Colonic mucosa (tissue), 4 donors: Measurements from ENCODE around the gene ATF7. TPM values are rescaled to one million over a fixed set of nuclear protein-coding genes. Genes with fewer than 3 reads are reported as not detected.
A peak's percentile ranks its signal among the peaks of the same experiment; 100 is the strongest.

ENCODE experiments used
- DNase-seq: peaks from one replicate; pipeline ENCODE4 v3.0.0-alpha.2; 2020
- H3K27ac ChIP-seq: fragments of 200-600 bp; one replicate; pipeline ENCODE4 v1.8.0; 2021
- H3K27me3 ChIP-seq: fragments of 200-600 bp; one replicate; pipeline ENCODE4 v1.8.0; 2021
- H3K36me3 ChIP-seq: fragments of 200-600 bp; one replicate; pipeline ENCODE4 v1.8.0; 2021
- H3K4me1 ChIP-seq: fragments of 200-600 bp; one replicate; pipeline ENCODE4 v1.8.0; 2021; ENCODE audit warnings: mild to moderate bottlenecking
- H3K4me3 ChIP-seq: fragments of 200-600 bp; one replicate; pipeline ENCODE4 v1.8.0; 2021
- H3K9ac ChIP-seq, 2 donors: one replicate each; pipeline ENCODE4 v1.7.0; 2013; ENCODE audit warnings: control low read depth in 2 of 2, low read depth in 2 of 2, low read length in 2 of 2
- H3K9me3 ChIP-seq: fragments of 200-600 bp; one replicate; pipeline ENCODE4 v1.8.0; 2021
- CTCF ChIP-seq: fragments of 200-600 bp; IDR thresholded peaks from one replicate; pipeline ENCODE4 v1.8.0; 2022; ENCODE audit warnings: antibody characterized with exemption, mild to moderate bottlenecking
- intact Hi-C: fragments of 100-400 bp; cut with DNase I; formaldehyde crosslinking; loops from one replicate; pipeline ENCODE4 v1.14.1; 2022
- total RNA-seq, 2 donors: library from RNA; stranded (reverse); fragmentation: NEBNext Ultra II Directional in 1 of 2; extraction: Animal tissue kit (Norgen Biotek cat#: 25700) in 1 of 2; gene quantifications; one replicate each; pipeline ENCODE4 v1.2.1, GENCODE V29; 2021
- donor health status: healthy.
- donor health status: DM: no; HTN: no; CAD: no.
- donor health status: DM: no; HTN: no; CAD: no.

ATF7 gene
- total RNA-seq, 2 donors from 2014 or later, result 31.1 to 38.5 TPM

GRCh38 chr12:53560912-53561589 is 65.1 kb downstream of the ATF7 start:
- Histone ChIP-seq H3K27ac (peak overlapping the region; percentile 51), H3K9ac (no peak overlapping the region), H3K4me1 (no peaks in the 10 kb centered on the region), H3K27me3 (no peaks in the 10 kb centered on the region), H3K4me3 (no peak overlapping the region), H3K36me3 (no peaks in the 10 kb centered on the region), H3K9me3 (no peaks in the 10 kb centered on the region)
- intact Hi-C loops, result no loop called here
- DNase-seq, result no peak
- no peak for TF ChIP-seq CTCF

- no peak overlapping the region for H3K9ac ChIP-seq
Observed at GRCh38 chr12:53560351-53560750, 65.8 kb downstream of the ATF7 start.

GRCh38 chr12:53558631-53559030 is 67.6 kb downstream of the ATF7 start:
- H3K27ac ChIP-seq, result no peak overlapping the region
- no peaks in the 10 kb centered on the region for H3K27me3 ChIP-seq
- no peaks in the 10 kb centered on the region for H3K4me1 ChIP-seq
- H3K4me3 ChIP-seq, result no peak overlapping the region
- no peak for TF ChIP-seq CTCF
- H3K36me3 ChIP-seq, result no peaks in the 10 kb centered on the region
- no peak for DNase-seq
- no peaks in the 10 kb centered on the region for H3K9me3 ChIP-seq
- no peak overlapping the region for H3K9ac ChIP-seq
- intact Hi-C loops, result no loop called here

More at GRCh38 chr12:53560351-53560750, 65.8 kb downstream of the ATF7 start:
- no peaks in the 10 kb centered on the region for H3K9me3 ChIP-seq
- no peaks in the 10 kb centered on the region for H3K36me3 ChIP-seq
- no peak for TF ChIP-seq CTCF
- intact Hi-C loops, result no loop called here
- peak overlapping the region; percentile 51 for H3K27ac ChIP-seq
- DNase-seq, result no peak
- H3K27me3 ChIP-seq, result no peaks in the 10 kb centered on the region
- no peak overlapping the region for H3K4me3 ChIP-seq
- no peaks in the 10 kb centered on the region for H3K4me1 ChIP-seq

- Histone ChIP-seq H3K27me3 (no peaks in the 10 kb centered on the region), H3K4me1 (no peaks in the 10 kb centered on the region), H3K9ac (no peak overlapping the region), H3K36me3 (peaks cover 12% of the 10 kb centered on the region), H3K9me3 (no peaks in the 10 kb centered on the region), H3K4me3 (no peak overlapping the region), H3K27ac (no peak overlapping the region)
- DNase-seq, result no peak
- TF ChIP-seq CTCF, result no peak
- intact Hi-C loops, result no loop called here
Observed at GRCh38 chr12:53552361-53553327, 73.5 kb downstream of the ATF7 start.

GRCh38 chr12:53551889-53552291 is 74.3 kb downstream of the ATF7 start:
- Histone ChIP-seq H3K36me3 (peaks cover 12% of the 10 kb centered on the region), H3K4me3 (no peak overlapping the region), H3K9me3 (no peaks in the 10 kb centered on the region), H3K27ac (no peak overlapping the region), H3K4me1 (no peaks in the 10 kb centered on the region), H3K27me3 (no peaks in the 10 kb centered on the region), H3K9ac (no peak overlapping the region)
- DNase-seq, result no peak
- TF ChIP-seq CTCF, result no peak
- intact Hi-C loops, result no loop called here
